Stimulated activated CD4-positive, alpha-beta T cell treated with anti-CD3 and anti-CD28 coated beads, Interleukin-12 subunit alpha, Interleukin-12 subunit beta, amount 100 ng/mL, for 4 hours (primary cell): ENCODE measurements around the gene MEI1.

Source experiments
- DNase-seq: peaks from one replicate; pipeline ENCODE4 v3.0.0-alpha.2; 2020

Gene MEI1

GRCh38 chr22:41752011-41752970 lies 53.0 kb downstream of the MEI1 start:
- no peak for DNase-seq

- no peak for DNase-seq
These were observed 54.7 kb downstream of the MEI1 start for GRCh38 chr22:41753984-41754383.

- no peak for DNase-seq
These were observed 58.2 kb downstream of the MEI1 start for GRCh38 chr22:41757502-41757901.

GRCh38 chr22:41758231-41758630 lies 58.9 kb downstream of the MEI1 start:
- no peak for DNase-seq

GRCh38 chr22:41762980-41763779 lies 63.9 kb downstream of the MEI1 start:
- peak; percentile 6 for DNase-seq

- no peak for DNase-seq
These were observed 67.2 kb downstream of the MEI1 start for GRCh38 chr22:41766476-41766875.

DNA sequence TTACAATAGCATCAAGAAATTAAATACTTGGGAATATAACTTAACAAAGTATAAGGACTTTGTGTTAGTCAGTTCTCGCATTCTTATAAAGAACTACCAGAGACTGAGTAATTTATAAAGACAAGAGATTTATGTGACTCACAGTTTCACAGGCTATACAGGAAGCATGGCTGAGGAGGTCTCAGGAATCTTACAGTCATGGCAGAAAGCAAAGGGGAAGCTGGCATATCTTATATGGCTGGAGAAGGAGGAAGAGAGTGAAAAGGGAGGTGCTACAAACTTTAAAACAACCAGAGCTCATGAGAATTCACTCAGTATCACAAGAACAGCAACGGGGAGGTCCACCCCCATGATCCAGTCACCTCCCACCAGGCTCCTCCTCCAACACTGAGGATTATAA lies 69.1 kb downstream of the MEI1 start:
- DNase-seq, result no peak

GRCh38 chr22:41770715-41771468 lies 71.6 kb downstream of the MEI1 start:
- DNase-seq, result no peak

DNA sequence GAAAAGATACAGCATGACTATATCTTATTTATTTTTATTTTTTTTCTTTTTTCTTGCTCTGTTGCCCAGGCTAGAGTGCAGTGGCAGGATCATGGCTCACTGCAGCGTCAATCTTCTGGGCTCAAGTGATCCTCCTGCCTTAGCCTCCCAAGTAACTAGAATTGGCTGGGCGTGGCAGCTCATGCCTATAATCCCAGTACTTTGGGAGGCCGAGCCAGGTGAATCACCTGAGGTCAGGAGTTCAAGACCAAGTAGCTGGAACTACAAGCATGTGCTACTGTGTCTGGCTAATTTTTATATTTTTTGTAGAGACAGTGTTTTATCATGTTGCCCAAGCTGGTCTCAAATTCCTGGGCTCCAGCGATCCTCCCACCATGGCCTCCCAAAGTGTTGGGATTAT lies 72.9 kb downstream of the MEI1 start:
- DNase-seq, result no peak

- no peak for DNase-seq
These were observed 73.3 kb downstream of the MEI1 start for GRCh38 chr22:41772645-41773044.

DNA sequence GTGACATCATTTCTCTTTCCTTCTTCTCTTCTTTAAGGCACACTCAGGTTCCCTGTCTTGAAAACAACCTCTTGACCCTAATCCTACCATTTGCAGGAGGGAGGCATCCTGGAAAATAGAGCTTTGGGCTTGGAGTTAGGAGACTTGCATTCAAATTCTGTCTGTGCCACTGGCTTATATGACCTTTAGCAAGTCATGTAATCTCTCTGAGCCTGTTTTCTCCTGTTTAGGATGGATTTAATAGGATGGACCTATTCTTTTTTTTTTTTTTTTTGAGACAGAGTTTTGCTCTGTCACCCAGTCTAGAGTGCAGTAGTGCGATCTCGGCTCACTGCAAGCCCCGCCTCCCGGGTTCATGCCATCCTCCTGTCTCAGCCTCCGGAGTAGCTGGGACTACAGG lies 76.0 kb downstream of the MEI1 start:
- no peak for DNase-seq

DNA sequence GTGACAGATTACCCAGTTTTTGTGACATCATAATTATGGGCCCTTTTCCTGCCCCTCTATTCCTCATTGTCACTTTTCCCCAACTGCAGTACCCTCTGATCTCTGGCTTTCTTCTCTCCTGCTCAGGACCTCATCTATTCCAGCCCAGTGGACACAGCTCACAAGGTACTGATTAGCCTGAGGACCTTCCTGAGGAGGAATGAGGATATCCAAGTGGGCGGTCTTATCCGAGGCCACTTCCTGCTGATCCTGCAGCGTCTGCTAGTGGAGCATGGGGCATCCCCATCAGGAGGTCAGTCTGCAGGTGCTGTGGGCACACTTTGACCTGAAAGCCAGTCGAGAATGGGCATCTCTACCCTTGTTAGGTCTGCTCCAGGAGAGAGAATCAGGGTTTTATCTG lies 76.7 kb downstream of the MEI1 start:
- no peak for DNase-seq

GRCh38 chr22:41776381-41776780 lies 77.1 kb downstream of the MEI1 start:
- no peak for DNase-seq

DNA sequence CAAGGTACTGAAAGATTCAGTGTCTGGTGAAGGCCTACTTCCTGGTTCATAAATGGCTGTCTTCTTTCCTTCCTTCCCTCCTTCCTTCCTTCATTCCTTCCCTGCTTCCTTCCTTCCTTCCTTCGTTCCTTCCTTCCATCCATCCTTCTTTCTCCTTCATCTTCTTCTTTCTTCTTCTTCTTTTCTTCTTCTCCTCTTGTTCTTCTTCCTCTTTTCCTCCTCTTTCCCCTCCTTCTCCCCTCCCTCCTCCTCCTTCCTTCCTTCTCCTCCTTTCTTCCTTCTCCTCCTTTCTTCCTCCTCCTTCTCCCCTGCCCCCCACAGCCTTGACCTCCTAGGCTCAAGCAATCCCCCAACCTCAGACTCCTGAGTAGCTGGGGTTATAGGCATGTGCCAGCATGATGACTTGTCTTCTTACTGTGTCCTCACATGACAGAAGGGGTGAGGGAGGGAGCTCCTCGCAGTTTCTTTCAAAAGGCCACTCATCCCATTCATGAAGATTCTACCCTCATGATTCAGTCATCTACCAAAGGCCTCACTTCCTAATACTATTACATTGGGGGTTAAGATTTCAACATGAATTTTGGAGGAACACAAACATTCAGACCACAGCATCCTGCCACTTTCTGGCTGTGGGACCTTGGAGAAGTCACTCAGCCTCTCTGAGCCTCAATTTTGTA lies 78.6 kb downstream of the MEI1 start:
- no peak for DNase-seq

GRCh38 chr22:41779929-41780505 lies 80.7 kb downstream of the MEI1 start:
- peak; percentile 14 for DNase-seq

GRCh38 chr22:41780746-41781505 lies 81.6 kb downstream of the MEI1 start:
- peak; percentile 71 for DNase-seq

- DNase-seq, result peak; percentile 3
These were observed 82.2 kb downstream of the MEI1 start for GRCh38 chr22:41781507-41781906.

GRCh38 chr22:41782316-41782715 lies 83.0 kb downstream of the MEI1 start:
- no peak for DNase-seq

- no peak for DNase-seq
These were observed 83.4 kb downstream of the MEI1 start for GRCh38 chr22:41782751-41783150.

DNA sequence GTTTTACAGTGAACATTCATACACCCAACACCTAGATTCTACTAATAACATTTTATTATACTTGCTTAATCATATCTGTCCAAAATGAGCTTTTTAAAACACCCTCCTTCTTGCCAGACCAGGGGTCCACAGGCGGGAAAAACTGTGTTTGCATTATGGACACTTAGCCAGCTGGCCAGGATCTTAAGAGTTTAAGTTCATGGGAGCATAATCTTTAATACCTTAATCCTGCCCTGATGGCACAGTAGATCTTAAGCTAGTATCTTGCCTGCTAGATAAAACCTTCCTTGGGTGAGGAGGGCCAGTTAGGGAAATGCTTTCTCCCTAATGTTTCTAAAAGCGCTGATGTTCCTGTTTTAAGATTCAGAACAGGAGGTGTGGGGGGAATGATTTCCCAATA lies 88.0 kb downstream of the MEI1 start:
- DNase-seq, result no peak

DNA sequence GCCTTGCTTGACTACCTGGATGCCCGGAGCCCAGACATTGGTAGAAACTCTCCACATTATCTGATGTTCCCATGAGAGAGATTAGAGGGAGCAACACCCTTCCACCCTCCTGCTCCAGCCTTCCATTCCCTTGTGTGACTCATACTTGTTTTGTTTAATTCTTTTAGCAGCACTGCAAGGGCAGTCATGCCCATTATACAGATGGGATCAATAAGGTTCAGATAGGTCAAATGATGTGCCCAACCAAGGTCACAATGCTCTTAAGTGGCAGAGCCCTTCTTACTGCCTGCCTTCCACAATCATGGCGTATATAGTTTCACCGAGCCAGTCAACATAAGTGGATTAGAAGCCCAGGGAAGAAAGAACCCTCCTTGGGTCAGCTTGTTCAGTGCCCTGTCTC lies 94.6 kb downstream of the MEI1 start:
- no peak for DNase-seq
